Right lobe of liver (tissue), 6 donors: ENCODE measurements around the gene WRNIP1. TPM values are rescaled to one million over a fixed set of nuclear protein-coding genes. Genes with fewer than 3 reads are reported as not detected.

Source experiments
- ATAC-seq, 4 donors: fragments of 200-7000 bp; cut with Tn5 transposase; one replicate each; pipeline ENCODE4 v1.9.1; 2020; ENCODE audit warnings: mild to moderate bottlenecking in 4 of 4, moderate library complexity in 4 of 4
- DNase-seq, 3 donors: peaks; one replicate each; pipeline ENCODE4 v3.0.0-alpha.2; 2020
- H3K27ac ChIP-seq, 3 donors: fragments of 200-600 bp; one replicate each; pipeline ENCODE4 v1.8.0; 2022
- H3K27me3 ChIP-seq, 2 donors: fragments of 200-600 bp; one replicate each; pipeline ENCODE4 v1.8.0; 2022
- H3K36me3 ChIP-seq, 4 donors: fragments of 200-600 bp; sonication (generic) in 1 of 4; one replicate each; pipeline versions ENCODE4 v1.5.1 to v1.8.0; 2017 to 2022; ENCODE audit warnings: control low read depth in 1 of 4
- H3K4me1 ChIP-seq, 4 donors: fragments of 200-600 bp; sonication (generic) in 1 of 4; one replicate each; pipeline versions ENCODE4 v1.5.1 to v1.8.0; 2017 to 2022; ENCODE audit warnings: control low read depth in 1 of 4
- H3K4me3 ChIP-seq, 3 donors: fragments of 200-600 bp; one replicate each; pipeline ENCODE4 v1.8.0; 2022
- H3K9me3 ChIP-seq, 4 donors: fragments of 200-600 bp; sonication (generic) in 1 of 4; one replicate each; pipeline versions ENCODE4 v1.5.1 to v1.8.0; 2017 to 2022; ENCODE audit warnings: control low read depth in 1 of 4
- POLR2A ChIP-seq: fragments of 450-650 bp; IDR thresholded peaks from one replicate; pipeline ENCODE4 v1.6.1; 2017; ENCODE audit warnings: antibody characterized with exemption, mild to moderate bottlenecking
- WGBS: methylation state at CpG from one replicate; pipeline ENCODE4 v1.1.6; 2018; ENCODE audit warnings: low coverage, low lambda C conversion rate; ENCODE audit not compliant: insufficient coverage; ENCODE audit errors: missing lambda C conversion rate; 5-methylcytosine and 5-hydroxymethylcytosine counted together
- intact Hi-C, 2 donors: fragments of 100-400 bp; cut with DNase I; formaldehyde crosslinking; loops; one replicate each; pipeline versions ENCODE4 v1.11.2 to v1.14.1; 2022
- total RNA-seq, 6 experiments: library from RNA; depleted of rRNA in 2 of 6; stranded (reverse); fragments of >200 nt in 2 of 6; fragmentation: NEBNext Ultra II Directional in 3 of 6; extraction: Animal tissue kit (Norgen Biotek cat#: 25700) in 3 of 6; gene quantifications; one replicate each; pipeline versions ENCODE4 v1.1.0 to v1.2.4, GENCODE V29; 2016 to 2023
- TF ChIP-seq, protein P1 (sequence below), 4 donors: fragments of 200-600 bp in 3 of 4; fragments of 450-650 bp in 1 of 4; IDR thresholded peaks; one replicate each; pipeline versions ENCODE4 v1.5.1 to v1.8.0; 2016 to 2022; ENCODE audit warnings: antibody characterized with exemption in 4 of 4, mild to moderate bottlenecking in 2 of 4
- donor health status: DM: no; HTN: yes; CAD: no.
- donor health status: DM: no; HTN: no; CAD: no.
- donor health status: DM: no; HTN: no; CAD: no.
- donor health status: DM: no; HTN: yes; CAD: no.
- donor health status: DM: no; HTN: yes; CAD: no.

WRNIP1 gene
- total RNA-seq, 6 experiments from 2014 or later = 15.8 to 36.8 (median 20.7) TPM

DNA sequence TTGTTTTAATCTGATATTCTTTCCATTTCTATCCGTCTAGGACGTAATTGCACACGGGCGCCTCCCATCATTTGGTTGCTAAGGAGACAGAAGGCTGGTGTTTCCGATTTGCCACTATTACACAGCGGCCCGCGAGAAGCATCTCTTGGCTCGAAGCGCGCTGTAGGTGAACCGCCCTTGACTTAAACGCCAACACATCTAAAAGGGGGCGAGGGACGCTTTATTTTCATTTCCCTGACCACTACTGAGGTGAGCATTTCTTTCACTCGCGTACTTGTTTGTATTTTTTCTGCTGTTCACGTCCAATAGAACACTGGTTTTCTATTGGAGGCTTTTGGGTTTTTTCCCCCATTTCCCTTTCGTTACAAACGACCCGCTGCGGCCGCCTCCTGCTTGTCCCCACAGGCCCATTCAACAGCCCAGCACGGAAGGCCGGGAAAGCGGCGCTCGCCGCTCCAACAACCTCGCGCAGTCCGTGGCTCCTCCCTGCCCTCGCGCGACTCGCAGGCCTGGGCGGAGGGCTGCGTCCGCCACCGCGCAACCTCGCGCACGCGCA is 505 bp upstream of the WRNIP1 start:
- Histone ChIP-seq H3K36me3 (no peaks in the 10 kb centered on the region), H3K27me3 (no peaks in the 10 kb centered on the region), H3K27ac (peak overlapping the region; percentile 41 to 70 (median 56)), H3K9me3 (no peaks in the 10 kb centered on the region), H3K4me3 (peak overlapping the region; percentile 47 to 59 (median 59)), H3K4me1 (peaks cover 0 to 19% (median 3%) of the 10 kb centered on the region in 4 donors)
- 0% methylated on average over 23 of the region's 45 CpGs for WGBS
- TF ChIP-seq, protein P1, sequence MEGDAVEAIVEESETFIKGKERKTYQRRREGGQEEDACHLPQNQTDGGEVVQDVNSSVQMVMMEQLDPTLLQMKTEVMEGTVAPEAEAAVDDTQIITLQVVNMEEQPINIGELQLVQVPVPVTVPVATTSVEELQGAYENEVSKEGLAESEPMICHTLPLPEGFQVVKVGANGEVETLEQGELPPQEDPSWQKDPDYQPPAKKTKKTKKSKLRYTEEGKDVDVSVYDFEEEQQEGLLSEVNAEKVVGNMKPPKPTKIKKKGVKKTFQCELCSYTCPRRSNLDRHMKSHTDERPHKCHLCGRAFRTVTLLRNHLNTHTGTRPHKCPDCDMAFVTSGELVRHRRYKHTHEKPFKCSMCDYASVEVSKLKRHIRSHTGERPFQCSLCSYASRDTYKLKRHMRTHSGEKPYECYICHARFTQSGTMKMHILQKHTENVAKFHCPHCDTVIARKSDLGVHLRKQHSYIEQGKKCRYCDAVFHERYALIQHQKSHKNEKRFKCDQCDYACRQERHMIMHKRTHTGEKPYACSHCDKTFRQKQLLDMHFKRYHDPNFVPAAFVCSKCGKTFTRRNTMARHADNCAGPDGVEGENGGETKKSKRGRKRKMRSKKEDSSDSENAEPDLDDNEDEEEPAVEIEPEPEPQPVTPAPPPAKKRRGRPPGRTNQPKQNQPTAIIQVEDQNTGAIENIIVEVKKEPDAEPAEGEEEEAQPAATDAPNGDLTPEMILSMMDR (IDR thresholded peaks at IDR 0.05) = no peak
- no peak for TF ChIP-seq POLR2A
- DNase-seq = peak; percentile 56 to 69 (median 63)
- ATAC-seq = peak; percentile 75 to 87 (median 80)
- intact Hi-C loops = no loop called here

DNA sequence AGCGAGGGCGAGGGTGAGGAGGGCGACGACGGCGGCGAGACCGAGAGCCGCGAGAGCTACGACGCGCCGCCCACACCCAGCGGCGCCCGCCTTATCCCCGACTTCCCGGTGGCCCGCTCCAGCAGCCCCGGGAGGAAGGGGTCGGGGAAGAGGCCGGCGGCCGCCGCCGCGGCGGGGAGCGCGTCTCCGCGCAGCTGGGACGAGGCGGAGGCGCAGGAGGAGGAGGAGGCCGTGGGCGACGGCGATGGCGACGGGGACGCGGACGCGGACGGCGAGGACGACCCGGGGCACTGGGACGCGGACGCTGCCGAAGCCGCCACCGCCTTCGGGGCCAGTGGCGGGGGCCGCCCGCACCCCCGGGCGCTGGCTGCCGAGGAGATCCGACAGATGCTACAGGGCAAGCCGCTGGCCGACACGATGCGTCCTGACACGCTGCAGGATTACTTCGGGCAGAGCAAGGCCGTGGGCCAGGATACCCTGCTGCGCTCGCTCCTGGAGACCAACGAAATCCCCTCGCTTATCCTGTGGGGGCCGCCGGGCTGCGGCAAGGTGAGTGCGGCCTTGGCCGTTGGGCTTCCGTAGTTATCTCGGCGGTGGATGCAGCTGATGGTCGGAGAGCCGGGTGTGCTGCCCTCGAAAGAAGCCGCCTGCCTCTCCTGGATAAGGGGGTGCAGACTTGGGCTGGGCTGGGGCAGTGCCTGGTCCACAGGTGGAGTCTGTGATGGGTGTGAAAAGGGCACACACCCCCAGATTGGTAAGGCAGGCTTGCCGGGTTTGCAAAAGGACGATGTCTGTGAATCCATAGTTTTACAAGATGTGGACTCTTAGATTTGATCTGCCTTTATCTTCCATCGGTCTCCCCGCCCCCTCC is 938 bp downstream of the WRNIP1 start:
- peak overlapping the region; percentile 85 to 91 (median 89) for H3K27ac ChIP-seq
- peak; percentile 58 to 70 (median 66) for DNase-seq
- intact Hi-C loops = no loop called here
- ATAC-seq = peak in 3 of 4 donors; percentile 0 to 28 (median 7)
- peaks cover 0 to 3% (median 0%) of the 10 kb centered on the region in 4 donors for H3K36me3 ChIP-seq
- no peak for TF ChIP-seq POLR2A
- WGBS = under 1% methylated on average over 8 of the region's 91 CpGs
- no peaks in the 10 kb centered on the region for H3K9me3 ChIP-seq
- H3K4me1 ChIP-seq = peaks cover 0 to 19% (median 7%) of the 10 kb centered on the region in 4 donors
- no peaks in the 10 kb centered on the region for H3K27me3 ChIP-seq
- H3K4me3 ChIP-seq = peak overlapping the region; percentile 82 to 89 (median 85)

DNA sequence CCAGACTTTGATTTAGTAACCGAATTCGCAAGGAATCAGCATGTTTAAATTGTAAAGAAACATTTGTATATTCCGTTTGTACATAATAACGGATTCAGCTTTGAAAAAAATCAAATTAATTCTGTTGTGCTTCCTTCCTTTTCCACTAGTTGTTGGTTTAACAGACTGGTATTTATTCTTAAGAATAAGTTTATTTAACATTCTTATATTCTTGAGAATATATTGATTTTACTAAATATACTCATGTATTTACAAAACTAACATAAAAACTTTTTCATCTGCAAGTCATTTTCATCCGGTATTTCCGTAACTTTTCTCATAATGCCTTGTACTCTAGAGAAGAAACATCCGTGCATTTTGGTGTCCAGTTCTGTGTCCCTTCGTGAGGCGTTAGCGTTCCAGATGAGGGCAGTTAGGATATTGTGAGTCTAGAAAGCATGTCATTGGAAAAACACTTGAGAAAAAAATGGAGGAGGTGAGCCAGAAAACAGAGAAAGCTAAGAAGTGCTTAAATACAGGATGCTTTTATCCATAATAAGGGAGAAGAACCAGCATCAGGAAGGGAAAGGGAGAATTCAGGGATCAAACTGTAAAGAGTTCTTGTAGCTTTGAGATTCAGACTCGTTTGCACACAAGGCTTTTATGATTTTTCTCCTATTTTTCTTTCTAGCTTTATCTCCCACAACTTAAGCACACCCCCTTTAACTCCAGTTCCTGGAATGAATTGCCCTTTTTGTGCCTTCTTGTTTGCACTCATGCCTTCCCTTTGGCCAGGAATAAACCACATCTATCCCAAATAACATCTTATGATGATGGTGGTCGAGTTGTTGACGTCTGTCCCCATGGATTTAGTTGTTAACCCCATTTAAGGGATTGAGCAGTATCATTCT is 1.8 kb downstream of the WRNIP1 start:
- intact Hi-C loops = no loop called here
- peaks cover 0 to 3% (median 0%) of the 10 kb centered on the region in 4 donors for H3K36me3 ChIP-seq
- peak overlapping the region in 2 of 3 donors; percentile 85 to 91 for H3K27ac ChIP-seq
- H3K9me3 ChIP-seq = no peaks in the 10 kb centered on the region
- peaks cover 0 to 23% (median 10%) of the 10 kb centered on the region in 4 donors for H3K4me1 ChIP-seq
- DNase-seq (no peak), ATAC-seq (no peak)
- TF ChIP-seq POLR2A = no peak
- TF ChIP-seq, protein P1 (IDR thresholded peaks at IDR 0.05) = no peak
- peak overlapping the region; percentile 82 to 89 (median 85) for H3K4me3 ChIP-seq
- H3K27me3 ChIP-seq = no peaks in the 10 kb centered on the region
- WGBS = 10% methylated on average over 13 of the region's 13 CpGs

DNA sequence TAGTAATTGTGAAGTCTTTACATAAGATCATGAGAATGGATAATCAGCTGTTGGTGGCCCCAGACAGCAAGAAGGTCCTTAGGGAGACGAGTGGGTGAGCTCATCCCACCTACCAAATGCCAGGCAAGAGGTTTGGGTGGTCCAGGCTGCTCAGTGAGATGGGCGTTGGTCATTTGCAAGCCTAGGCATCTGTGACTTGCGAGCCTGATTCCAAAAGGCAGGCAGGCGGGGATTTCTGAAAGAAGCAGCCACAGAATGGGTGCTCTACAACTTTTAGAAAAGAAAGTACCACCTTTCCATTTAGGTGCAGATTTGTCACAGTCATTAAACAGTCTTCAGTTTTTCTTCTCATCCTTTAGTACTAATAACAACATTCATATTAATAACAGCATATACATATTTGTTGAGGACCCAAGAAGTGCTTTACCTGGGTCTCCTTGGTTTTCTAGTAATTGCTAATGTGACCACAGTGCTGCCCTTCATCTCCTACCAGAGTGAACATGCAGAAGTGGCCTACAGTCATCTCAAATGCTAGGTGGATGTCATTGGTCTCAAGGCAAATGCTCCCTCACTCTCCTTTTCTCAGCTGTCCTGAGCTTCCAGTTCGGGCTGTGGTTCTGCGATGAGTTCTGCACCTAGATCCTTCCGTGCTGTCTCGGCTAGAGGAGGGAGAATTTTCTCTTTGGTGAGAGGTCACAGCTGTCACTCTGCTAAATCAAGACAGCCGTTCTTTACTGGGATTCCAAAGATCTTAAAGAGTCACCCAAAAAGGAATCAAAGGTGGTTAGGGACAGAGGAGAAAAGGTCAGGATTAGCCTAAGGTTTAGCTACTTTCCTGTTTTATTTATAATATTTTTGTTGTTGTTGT is 2.7 kb downstream of the WRNIP1 start:
- Histone ChIP-seq H3K4me1 (peaks cover 0 to 31% (median 12%) of the 10 kb centered on the region in 4 donors), H3K4me3 (no peak overlapping the region), H3K27ac (no peak overlapping the region), H3K36me3 (peaks cover 0 to 4% (median 0%) of the 10 kb centered on the region in 4 donors), H3K27me3 (no peaks in the 10 kb centered on the region), H3K9me3 (no peaks in the 10 kb centered on the region)
- TF ChIP-seq POLR2A = no peak
- TF ChIP-seq, protein P1 (IDR thresholded peaks at IDR 0.05) = no peak
- DNase-seq = no peak
- intact Hi-C loops = no loop called here
- 46% methylated on average over 9 of the region's 9 CpGs for WGBS
- ATAC-seq = no peak
